ENCODE data around the gene MMP25. TPM values are rescaled to one million over a fixed set of nuclear protein-coding genes. Genes with fewer than 3 reads are reported as not detected.
A peak's percentile ranks its signal among the peaks of the same experiment; 100 is the strongest.

MMP25 gene
- total RNA-seq, 1 experiment from 2014 or later, result 0.11 TPM

- Mint-ChIP-seq H3K36me3 (ENCODE audit: insufficient read depth, unreplicated experiment) (peaks cover 73% of the 10 kb centered on the region), H3K4me1 (ENCODE audit: low read depth, unreplicated experiment) (peaks cover 21% of the 10 kb centered on the region), H3K4me3 (ENCODE audit: unreplicated experiment) (peak overlapping the region; percentile 72), H3K9me3 (ENCODE audit: unreplicated experiment) (no peaks in the 10 kb centered on the region), H3K27ac (ENCODE audit: unreplicated experiment) (peak overlapping the region; percentile 89), H3K27me3 (ENCODE audit: insufficient read depth, unreplicated experiment) (no peaks in the 10 kb centered on the region)
- H3K4me3 ChIP-seq (ENCODE audit: low read depth, low read length), result peak overlapping the region; percentile 69
- H3K27me3 ChIP-seq (replicated peaks; ENCODE audit: control insufficient read depth, insufficient read depth, low read length), result no peaks in the 10 kb centered on the region
- POLR2A ChIA-PET, result interaction anchor here (0.6 to 5.8 kb wide), 4 partner anchors 17 to 154 kb away, joined by 4 to 83 read pairs (median 8); no protein-coding TSS in a partner anchor
- intact Hi-C loops (cut with micrococcal nuclease; ENCODE audit: unreplicated experiment), result no loop called here
- no peak for TF ChIP-seq CTCF (IDR thresholded peaks at IDR 0.05; ENCODE audit: insufficient read depth in 1 of 2, low read depth in 1 of 2, low read length in 1 of 2, severe bottlenecking in 1 of 2, unreplicated experiment in 1 of 2)
- peaks cover 33% of the 10 kb centered on the region for H3K4me1 ChIP-seq
- BruUV-seq (replicated peaks), result no TSS peak
- H3K9me3 ChIP-seq, result no peaks in the 10 kb centered on the region
- DNase-seq, result peak; percentile 88 to 90
- peaks cover 6% of the 10 kb centered on the region for H3K36me3 ChIP-seq (ENCODE audit: control insufficient read depth, insufficient read depth, low read length)
- CTCF ChIA-PET, result interaction anchor here (0.6 to 6.9 kb wide), 4 partner anchors 9 to 21 kb away, joined by 3 to 113 read pairs (median 19); no protein-coding TSS in a partner anchor
Observed at GRCh38 chr16:3022208-3022683, 24.1 kb upstream of the MMP25 start.

- H3K9me3 Mint-ChIP-seq (ENCODE audit: unreplicated experiment), result no peaks in the 10 kb centered on the region
- no peak for DNase-seq
- ChIA-PET CTCF (interaction anchor here (0.6 to 6.9 kb wide), 5 partner anchors 8 to 53 kb away, joined by 3 to 113 read pairs (median 5); no protein-coding TSS in a partner anchor), POLR2A (interaction anchor here (0.6 to 5.8 kb wide), 7 partner anchors 13 to 155 kb away, joined by 3 to 83 read pairs (median 6); no protein-coding TSS in a partner anchor)
- no TSS peak for BruUV-seq (replicated peaks)
- peak overlapping the region; percentile 89 for H3K27ac Mint-ChIP-seq (ENCODE audit: unreplicated experiment)
- no peak for TF ChIP-seq CTCF (IDR thresholded peaks at IDR 0.05; ENCODE audit: insufficient read depth in 1 of 2, low read depth in 1 of 2, low read length in 1 of 2, severe bottlenecking in 1 of 2, unreplicated experiment in 1 of 2)
- peaks cover 76% of the 10 kb centered on the region for H3K36me3 Mint-ChIP-seq (ENCODE audit: insufficient read depth, unreplicated experiment)
- Histone ChIP-seq H3K36me3 (ENCODE audit: control insufficient read depth, insufficient read depth, low read length) (peaks cover 6% of the 10 kb centered on the region), H3K4me1 (peaks cover 29% of the 10 kb centered on the region), H3K4me3 (ENCODE audit: low read depth, low read length) (peak overlapping the region; percentile 69), H3K27me3 (replicated peaks; ENCODE audit: control insufficient read depth, insufficient read depth, low read length) (no peaks in the 10 kb centered on the region), H3K9me3 (no peaks in the 10 kb centered on the region)
- intact Hi-C loops (cut with micrococcal nuclease; ENCODE audit: unreplicated experiment), result no loop called here
- H3K4me3 Mint-ChIP-seq (ENCODE audit: unreplicated experiment), result peak overlapping the region; percentile 72
- no peaks in the 10 kb centered on the region for H3K27me3 Mint-ChIP-seq (ENCODE audit: insufficient read depth, unreplicated experiment)
- peaks cover 24% of the 10 kb centered on the region for H3K4me1 Mint-ChIP-seq (ENCODE audit: low read depth, unreplicated experiment)
Observed at GRCh38 chr16:3022684-3023414, 23.5 kb upstream of the MMP25 start.

- peaks cover 24% of the 10 kb centered on the region for H3K4me1 Mint-ChIP-seq (ENCODE audit: low read depth, unreplicated experiment)
- no TSS peak for BruUV-seq (replicated peaks)
- DNase-seq, result peak in 1 of 2 experiments; percentile 62
- intact Hi-C loops (cut with micrococcal nuclease; ENCODE audit: unreplicated experiment), result no loop called here
- H3K9me3 ChIP-seq, result no peaks in the 10 kb centered on the region
- no peaks in the 10 kb centered on the region for H3K9me3 Mint-ChIP-seq (ENCODE audit: unreplicated experiment)
- peak overlapping the region; percentile 69 for H3K4me3 ChIP-seq (ENCODE audit: low read depth, low read length)
- no peaks in the 10 kb centered on the region for H3K27me3 ChIP-seq (replicated peaks; ENCODE audit: control insufficient read depth, insufficient read depth, low read length)
- H3K36me3 Mint-ChIP-seq (ENCODE audit: insufficient read depth, unreplicated experiment), result peaks cover 81% of the 10 kb centered on the region
- CTCF ChIA-PET, result interaction anchor here (1.1 to 6.9 kb wide), 3 partner anchors 8 to 54 kb away, joined by 3 to 113 read pairs (median 33); no protein-coding TSS in a partner anchor
- peak overlapping the region; percentile 89 for H3K27ac Mint-ChIP-seq (ENCODE audit: unreplicated experiment)
- POLR2A ChIA-PET, result interaction anchor here (0.6 to 5.8 kb wide), 4 partner anchors 13 to 135 kb away, joined by 3 to 83 read pairs (median 8); no protein-coding TSS in a partner anchor
- peak overlapping the region; percentile 72 for H3K4me3 Mint-ChIP-seq (ENCODE audit: unreplicated experiment)
- H3K36me3 ChIP-seq (ENCODE audit: control insufficient read depth, insufficient read depth, low read length), result peaks cover 6% of the 10 kb centered on the region
- H3K27me3 Mint-ChIP-seq (ENCODE audit: insufficient read depth, unreplicated experiment), result no peaks in the 10 kb centered on the region
- peaks cover 26% of the 10 kb centered on the region for H3K4me1 ChIP-seq
- TF ChIP-seq CTCF (IDR thresholded peaks at IDR 0.05; ENCODE audit: insufficient read depth in 1 of 2, low read depth in 1 of 2, low read length in 1 of 2, severe bottlenecking in 1 of 2, unreplicated experiment in 1 of 2), result no peak
Observed at GRCh38 chr16:3023415-3023668, 23.0 kb upstream of the MMP25 start.
